ENCODE data around the gene ECE2.
A peak's percentile ranks its signal among the peaks of the same experiment; 100 is the strongest.
"Not testable (repeated sequence)": the region's sequence is repeated elsewhere in the genome, so short reads cannot be mapped to it uniquely, and the experiment has no call there.

ECE2 gene

DNA sequence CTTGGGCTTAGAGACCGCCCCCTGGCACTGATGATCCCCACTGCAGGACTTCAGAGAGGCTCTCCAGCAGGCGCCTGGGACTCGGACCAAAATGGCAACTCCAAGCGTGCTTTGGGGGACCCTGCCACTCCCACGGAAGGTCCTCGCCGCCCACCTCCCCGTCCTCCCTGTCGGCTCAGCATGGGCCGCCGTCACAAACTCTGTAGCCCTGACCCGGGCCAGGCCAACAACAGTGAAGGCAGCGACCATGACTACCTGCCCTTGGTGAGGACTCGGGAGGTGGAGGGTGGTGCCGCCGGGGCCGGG is 34.7 kb upstream of the ECE2 start:
- DNase-seq, result no peak

- DNase-seq, result peak; percentile 25
Measured at GRCh38 chr3:184241447-184242296, 34.1 kb upstream of the ECE2 start.

DNA sequence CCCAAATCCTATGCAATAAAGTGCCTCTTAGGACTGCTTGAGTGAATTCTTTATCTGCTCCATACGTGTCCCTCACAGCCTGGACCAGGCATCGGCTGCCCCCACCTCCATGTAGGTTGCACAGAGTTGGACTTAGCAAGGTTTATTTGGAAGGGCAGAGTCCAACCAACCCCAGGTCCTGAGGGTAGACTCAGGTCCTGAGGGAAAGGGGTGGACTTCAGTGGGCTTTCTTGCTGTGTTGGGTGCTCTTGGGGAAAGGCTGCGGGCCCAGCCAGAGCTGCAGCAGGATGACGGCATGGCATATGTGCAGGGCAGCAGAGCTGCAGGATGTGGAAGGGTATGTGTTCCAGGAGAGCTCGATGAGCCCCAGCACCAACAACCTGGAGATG is 33.5 kb upstream of the ECE2 start:
- no peak for DNase-seq

- DNase-seq, result peak; percentile 89
Measured at GRCh38 chr3:184248454-184249411, 27.1 kb upstream of the ECE2 start, which contains the start of gene ALG3. TSS of gene ALG3 (minus strand) at chr3:184248962. CDS start at chr3:184248940, 22 bp downstream.

GRCh38 chr3:184249412-184250166 is 26.2 kb upstream of the ECE2 start, which contains the start of gene EEF1AKMT4:
TSS of gene EEF1AKMT4 (plus strand) at chr3:184249672. CDS start at chr3:184249695, 23 bp downstream.
- peak; percentile 98 for DNase-seq

- peak; percentile 85 for DNase-seq
Measured at GRCh38 chr3:184250167-184250828, 25.5 kb upstream of the ECE2 start.

DNA sequence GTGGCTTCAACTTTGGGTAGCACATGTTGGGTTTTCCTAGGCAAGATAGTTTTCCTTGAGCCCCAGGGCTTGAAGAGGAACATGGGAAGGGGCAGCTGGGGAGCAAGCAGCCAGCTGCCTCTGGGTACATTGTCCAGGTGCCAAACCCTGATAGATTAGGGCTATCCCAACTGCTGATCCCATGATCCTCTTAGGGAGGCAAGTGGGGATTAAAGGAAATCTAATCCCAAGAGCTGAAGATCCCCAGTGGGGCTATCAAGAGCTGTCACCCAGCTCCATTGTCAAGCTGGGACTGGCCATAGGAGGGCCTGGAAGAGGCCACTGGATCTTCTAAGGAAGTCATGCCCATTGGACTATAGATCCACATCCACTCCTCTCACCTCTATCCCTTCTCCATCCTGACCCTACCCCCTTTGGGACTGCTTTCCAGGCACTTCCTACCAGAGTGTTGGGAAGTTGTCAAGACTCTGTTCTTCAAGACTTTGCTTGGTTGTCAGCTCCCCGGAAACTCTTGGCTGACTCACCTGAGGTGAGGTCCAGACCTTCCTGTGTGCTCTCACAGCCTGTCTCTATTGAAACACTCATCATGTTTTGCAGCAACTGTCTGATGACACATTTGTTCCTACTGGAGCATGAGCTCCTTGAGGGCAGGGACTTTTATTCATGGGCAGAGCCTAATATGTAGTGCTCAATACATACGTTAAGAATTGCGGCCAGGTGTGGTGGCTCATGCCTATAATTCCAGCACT is 20.4 kb upstream of the ECE2 start:
- no peak for DNase-seq

DNA sequence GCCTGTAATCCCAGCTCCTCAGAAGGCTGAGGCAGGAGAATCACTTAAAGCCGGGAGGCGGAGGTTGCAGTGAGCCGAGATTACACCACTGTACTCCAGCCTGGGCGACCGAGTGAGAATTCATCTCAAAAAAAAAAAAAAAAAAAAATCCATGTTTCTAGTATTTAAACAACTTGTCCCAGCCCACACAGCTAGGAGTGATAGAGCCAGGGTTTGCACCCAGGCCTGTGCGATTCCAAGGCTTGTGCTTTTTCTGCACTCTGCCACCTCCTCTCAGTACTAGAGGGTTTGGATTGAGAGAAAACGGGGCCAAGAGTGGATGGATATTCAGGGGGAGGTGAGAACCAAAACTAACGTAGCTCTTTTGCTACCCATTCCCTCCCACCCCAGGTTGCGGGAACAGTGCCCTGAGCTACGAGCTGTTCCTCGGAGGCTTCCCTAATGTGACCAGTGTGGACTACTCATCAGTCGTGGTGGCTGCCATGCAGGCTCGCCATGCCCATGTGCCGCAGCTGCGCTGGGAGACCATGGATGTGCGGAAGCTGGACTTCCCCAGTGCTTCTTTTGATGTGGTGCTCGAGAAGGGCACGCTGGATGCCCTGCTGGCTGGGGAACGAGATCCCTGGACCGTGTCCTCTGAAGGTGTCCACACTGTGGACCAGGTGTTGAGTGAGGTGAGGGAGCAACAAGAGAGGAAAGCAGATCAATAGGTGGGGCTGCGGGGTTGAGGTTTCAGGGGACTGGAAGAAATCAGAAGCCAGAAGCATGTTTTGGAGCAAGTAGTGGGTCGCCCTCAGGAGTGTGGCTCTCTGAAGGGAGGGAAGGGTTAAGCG is 18.5 kb upstream of the ECE2 start:
- DNase-seq, result no peak

DNA sequence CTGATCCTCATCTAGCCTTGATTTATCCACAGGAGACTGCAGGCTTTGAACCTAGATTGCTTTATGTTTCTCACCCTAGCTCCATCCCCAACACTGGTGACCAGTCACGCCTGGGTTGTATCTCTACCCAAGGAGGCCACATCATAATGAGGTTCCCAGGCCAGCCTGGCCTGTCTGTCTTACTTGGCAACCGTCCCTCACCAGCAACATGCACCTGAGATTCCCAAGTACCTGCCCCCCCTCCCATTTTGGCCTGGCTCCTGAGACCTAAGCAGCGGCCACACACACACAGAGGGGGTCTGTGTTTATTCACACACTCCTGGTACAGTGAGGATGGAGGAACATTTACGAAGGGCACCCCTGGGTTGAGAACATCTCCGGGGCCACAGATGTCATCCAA is 16.9 kb upstream of the ECE2 start:
- DNase-seq, result no peak

DNA sequence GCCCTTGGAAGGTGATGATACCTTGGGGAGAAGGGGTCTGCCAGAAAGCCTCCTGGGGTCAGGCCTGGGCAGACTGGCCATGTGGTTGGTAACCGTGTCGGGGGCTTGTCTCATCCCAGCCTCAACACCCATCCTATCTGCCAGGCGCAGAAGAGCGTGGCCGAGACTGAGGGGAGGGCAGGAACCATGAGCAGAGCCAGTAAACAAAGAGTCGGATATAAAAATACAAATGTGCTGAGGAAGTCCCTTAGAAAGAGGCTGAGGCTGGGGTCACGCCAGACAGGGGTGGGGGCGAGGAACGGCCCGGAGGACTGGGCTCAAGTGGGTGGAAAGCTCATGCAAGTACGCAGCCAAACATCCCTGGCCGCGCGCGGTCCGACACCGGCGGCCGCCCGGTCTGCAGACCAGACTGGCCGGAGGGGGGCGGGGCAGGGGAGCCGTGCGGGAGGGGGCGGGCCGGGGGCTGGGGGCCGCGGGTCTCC is 16.4 kb upstream of the ECE2 start:
- DNase-seq, result no peak

GRCh38 chr3:184259878-184260723 is 15.7 kb upstream of the ECE2 start:
- peak; percentile 38 for DNase-seq

DNA sequence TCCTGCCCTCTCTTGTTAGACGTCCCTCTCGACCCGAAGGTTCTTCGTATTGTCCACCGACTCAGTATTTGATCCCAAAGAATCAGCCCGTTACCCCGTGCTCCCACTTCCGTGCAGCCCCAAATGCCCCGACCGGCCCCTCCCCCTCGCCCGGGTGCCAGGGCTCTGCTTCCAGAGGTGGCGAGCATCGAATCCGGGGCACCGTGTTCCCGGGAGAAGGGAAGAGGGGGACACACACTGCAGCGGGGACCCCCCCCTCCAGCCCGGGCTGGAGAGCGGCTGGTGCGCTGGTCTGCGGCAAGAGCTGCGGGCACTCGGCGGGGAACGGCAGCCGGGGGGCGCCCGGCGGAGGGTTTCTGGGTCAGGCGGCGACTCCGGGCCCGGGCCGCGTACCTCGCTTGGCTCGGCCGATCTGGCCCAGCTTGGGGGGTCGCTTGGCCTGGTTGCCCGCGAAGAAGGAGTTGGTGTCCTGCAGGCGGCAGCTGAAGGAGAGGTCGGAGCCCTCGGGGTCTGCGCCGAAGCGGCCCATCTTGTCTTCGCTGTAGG is 15.0 kb upstream of the ECE2 start:
- DNase-seq, result no peak

- DNase-seq, result peak; percentile 39
Measured at GRCh38 chr3:184261270-184261853, 14.5 kb upstream of the ECE2 start, which contains the start of gene CAMK2N2. TSS of gene CAMK2N2 (minus strand) at chr3:184261553. CDS start at chr3:184261285, 268 bp downstream.

DNA sequence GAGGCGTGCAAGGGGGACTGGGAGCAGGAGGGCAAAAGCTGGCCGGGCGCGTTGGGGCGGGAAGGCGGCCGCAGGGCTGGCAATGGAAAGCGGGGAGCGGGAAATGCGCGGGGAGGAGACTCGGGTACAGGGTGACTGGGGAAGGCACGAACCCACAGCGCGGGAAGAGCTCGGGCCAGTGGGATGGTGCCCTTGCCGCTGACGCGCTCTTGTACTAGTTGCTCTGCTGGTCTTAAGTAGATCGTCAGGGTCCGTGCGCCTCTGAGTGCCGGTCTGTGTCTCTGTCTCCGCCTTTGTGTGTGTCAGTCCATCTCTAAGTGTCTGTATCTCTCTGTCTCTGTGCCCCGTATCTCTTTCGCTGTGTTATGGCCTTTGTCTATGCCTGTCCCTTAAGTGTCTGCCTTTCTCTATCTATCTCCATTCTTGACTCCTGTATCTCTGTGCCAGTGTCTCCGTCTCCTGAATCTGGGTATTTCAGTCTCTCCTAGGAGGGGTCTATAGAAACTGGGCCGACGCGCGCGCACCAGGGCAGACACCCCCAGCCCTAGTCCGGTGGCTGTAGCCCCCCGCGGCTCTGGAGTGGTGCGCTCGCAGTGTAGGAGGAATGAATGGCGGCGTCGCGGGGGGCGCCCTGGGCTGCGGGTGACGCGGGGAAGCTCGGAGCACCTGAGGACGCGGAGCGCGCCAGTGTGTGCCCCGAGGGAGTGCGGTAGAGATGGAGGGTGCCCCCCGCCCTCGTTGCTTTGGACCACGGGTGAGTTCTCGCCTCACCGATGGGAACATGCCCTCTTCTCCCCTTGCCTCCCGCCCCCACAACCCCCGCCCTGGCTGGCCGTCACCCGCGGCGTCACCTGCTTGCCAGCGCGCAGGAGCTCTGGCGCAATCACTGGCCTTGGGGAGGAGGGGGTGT is 13.7 kb upstream of the ECE2 start:
- DNase-seq, result peak; percentile 10

GRCh38 chr3:184262764-184263179 is 13.1 kb upstream of the ECE2 start:
- no peak for DNase-seq

GRCh38 chr3:184267249-184267648 is 8.6 kb upstream of the ECE2 start:
- DNase-seq, result not testable (repeated sequence)

- DNase-seq, result no peak
Measured at GRCh38 chr3:184272269-184272668, 3.6 kb upstream of the ECE2 start.

- DNase-seq, result no peak
Measured at GRCh38 chr3:184275381-184275701, 481 bp upstream of the ECE2 start.

Data from fibroblast of skin of right biceps (primary cell).